MM.1S (cell line): ENCODE measurements around the gene LTB.

Experiments used
- DNase-seq: peaks from one replicate; pipeline ENCODE4 v3.0.0-alpha.2; 2015
- H2AFZ ChIP-seq: fragments of 300-600 bp; sonication (generic); 2 replicates; pipeline ENCODE4 v1.6.0; 2016; ENCODE audit warnings: antibody characterized with exemption, low read length
- H3F3A ChIP-seq: fragments of 300-600 bp; sonication (generic); 2 replicates; pipeline ENCODE4 v1.6.1; 2016; ENCODE audit warnings: mild to moderate bottlenecking, antibody characterized with exemption, low read length, moderate library complexity, mixed read lengths; ENCODE audit not compliant: insufficient read depth
- H3K27ac ChIP-seq: fragments of 300-600 bp; sonication (generic); 2 replicates; pipeline ENCODE4 v1.5.1; 2016; ENCODE audit warnings: mild to moderate bottlenecking, low read length
- H3K27me3 ChIP-seq: fragments of 300-600 bp; sonication (generic); replicated peaks from 2 replicates; pipeline ENCODE4 v1.6.0; 2016; ENCODE audit warnings: low read length; ENCODE audit not compliant: insufficient read depth
- H3K36me3 ChIP-seq: fragments of 300-600 bp; sonication (generic); replicated peaks from 2 replicates; pipeline ENCODE4 v1.6.1; 2016; ENCODE audit warnings: mild to moderate bottlenecking, low read length, mixed read lengths; ENCODE audit not compliant: insufficient read depth
- H3K4me1 ChIP-seq: fragments of 300-600 bp; sonication (generic); 2 replicates; pipeline ENCODE4 v1.6.1; 2016; ENCODE audit warnings: low read length, mixed read lengths
- H3K4me2 ChIP-seq: fragments of 300-600 bp; sonication (generic); 2 replicates; pipeline ENCODE4 v1.6.0; 2016; ENCODE audit warnings: low read depth, low read length
- H3K4me3 ChIP-seq: fragments of 300-600 bp; sonication (generic); 2 replicates; pipeline ENCODE4 v1.5.1; 2016; ENCODE audit warnings: low read length, mixed read lengths
- H3K79me2 ChIP-seq: fragments of 300-600 bp; sonication (generic); 2 replicates; pipeline ENCODE4 v1.6.1; 2016; ENCODE audit warnings: mixed run types, low read length, mixed read lengths
- H3K9ac ChIP-seq: fragments of 300-600 bp; sonication (generic); 2 replicates; pipeline ENCODE4 v1.6.1; 2016; ENCODE audit warnings: low read length, mixed read lengths
- H3K9me2 ChIP-seq: fragments of 300-600 bp; sonication (generic); replicated peaks from 2 replicates; pipeline ENCODE4 v1.6.1; 2016; ENCODE audit warnings: mild to moderate bottlenecking, low read length, mixed read lengths; ENCODE audit not compliant: insufficient read depth
- H3K9me3 ChIP-seq: fragments of 300-600 bp; sonication (generic); replicated peaks from 2 replicates; pipeline ENCODE4 v1.6.1; 2016; ENCODE audit warnings: mild to moderate bottlenecking, low read length, mixed read lengths; ENCODE audit not compliant: insufficient read depth
- H4K20me1 ChIP-seq: fragments of 300-600 bp; sonication (generic); 2 replicates; pipeline ENCODE4 v1.6.1; 2016; ENCODE audit warnings: mild to moderate bottlenecking, low read length, moderate library complexity, mixed read lengths; ENCODE audit not compliant: insufficient read depth
- CTCF ChIP-seq: fragments of 300-600 bp; sonication (generic); IDR thresholded peaks from 2 replicates; pipeline ENCODE4 v1.5.1; 2016; ENCODE audit warnings: antibody characterized with exemption, low read length, mixed read lengths
- EZH2 ChIP-seq: fragments of 300-600 bp; sonication (generic); optimal IDR thresholded peaks from 2 replicates; pipeline ENCODE3; 2017; ENCODE audit warnings: low read depth, mild to moderate bottlenecking, antibody characterized with exemption, low read length, mixed read lengths
- EZH2phosphoT487 ChIP-seq: fragments of 300-600 bp; sonication (generic); IDR thresholded peaks from 2 replicates; pipeline ENCODE4 v1.6.1; 2018; ENCODE audit warnings: antibody characterized with exemption, low read length

The LTB gene

GRCh38 chr6:31548544-31548873 lies 33.7 kb downstream of the LTB start:
- no peak for DNase-seq
- peak overlapping the region; percentile 67; the same call in 1 of the 2 replicates for H3K4me2 ChIP-seq

GRCh38 chr6:31547727-31548543 lies 34.3 kb downstream of the LTB start:
- H3K79me2 ChIP-seq: peaks cover 11% of the 10 kb centered on the region
- no peaks in the 10 kb centered on the region for H3K36me3 ChIP-seq
- H3K9me2 ChIP-seq: no peaks in the 10 kb centered on the region
- H3K9me3 ChIP-seq: no peaks in the 10 kb centered on the region
- TF ChIP-seq CTCF: no peak
- no peak for TF ChIP-seq EZH2
- TF ChIP-seq EZH2phosphoT487: no peak
- H3K27ac ChIP-seq: peak overlapping the region; percentile 36; the same call in 1 of the 2 replicates
- no peak for DNase-seq
- 0 out of 2 replicates have a peak, but pooled peaks cover 12% of the 10 kb centered on the region for H3F3A ChIP-seq
- H3K9ac ChIP-seq: peak overlapping the region; percentile 89
- H3K4me2 ChIP-seq: peak overlapping the region; percentile 67
- no peaks in the 10 kb centered on the region for H3K27me3 ChIP-seq
- H3K4me1 ChIP-seq: peaks cover 9% of the 10 kb centered on the region
- H4K20me1 ChIP-seq: no peaks in the 10 kb centered on the region
- H3K4me3 ChIP-seq: peak overlapping the region; percentile 57
- peak overlapping the region; percentile 42; the same call in 1 of the 2 replicates for H2AFZ ChIP-seq

More at GRCh38 chr6:31548544-31548873, 33.7 kb downstream of the LTB start:
- Histone ChIP-seq H3K9ac (no peak overlapping the region), H3K79me2 (peaks cover 6% of the 10 kb centered on the region), H3K27me3 (no peaks in the 10 kb centered on the region), H3K9me2 (no peaks in the 10 kb centered on the region), H3K4me1 (peaks cover 9% of the 10 kb centered on the region), H3K27ac (no peak overlapping the region), H3K36me3 (no peaks in the 10 kb centered on the region), H3K9me3 (no peaks in the 10 kb centered on the region), H3F3A (0 out of 2 replicates have a peak, but pooled peaks cover 6% of the 10 kb centered on the region), H4K20me1 (no peaks in the 10 kb centered on the region), H3K4me3 (no peak overlapping the region), H2AFZ (no peak overlapping the region)
- TF ChIP-seq CTCF: no peak
- no peak for TF ChIP-seq EZH2
- TF ChIP-seq EZH2phosphoT487: no peak

GRCh38 chr6:31546958-31547726 lies 35.1 kb downstream of the LTB start, which contains the start of gene NFKBIL1:
Gene NFKBIL1 (plus strand): TSS chr6:31547608. CDS start chr6:31547695, 87 bp downstream.
- Histone ChIP-seq H2AFZ (peak within 1 kb of the TSS; percentile 42), H3K27ac (peak within 1 kb of the TSS; percentile 36; the same call in 1 of the 2 replicates), H3K9ac (peak within 1 kb of the TSS; percentile 89), H3K9me3 (no peaks in the 10 kb centered on the region), H3K36me3 (no peaks in the 10 kb centered on the region), H3K4me3 (peak within 1 kb of the TSS; percentile 57), H3F3A (0 out of 2 replicates have a peak, but pooled peaks cover 12% of the 10 kb centered on the region), H3K79me2 (peaks cover 18% of the 10 kb centered on the region), H3K27me3 (no peaks in the 10 kb centered on the region), H3K4me2 (peak within 1 kb of the TSS; percentile 67), H4K20me1 (no peaks in the 10 kb centered on the region), H3K9me2 (no peaks in the 10 kb centered on the region), H3K4me1 (peaks cover 9% of the 10 kb centered on the region)
- TF ChIP-seq EZH2 (no peak), EZH2phosphoT487 (no peak), CTCF (no peak)
- peak; percentile 95 for DNase-seq
